Amniotic stem cell (primary cell): ENCODE data around the gene LRRC36.
A peak's percentile ranks its signal among the peaks of the same experiment; 100 is the strongest.

Experiments used
- DNase-seq: peaks from one replicate; lab custom pipeline; 2025; lab: John Stamatoyannopoulos, UW

Gene LRRC36

DNA sequence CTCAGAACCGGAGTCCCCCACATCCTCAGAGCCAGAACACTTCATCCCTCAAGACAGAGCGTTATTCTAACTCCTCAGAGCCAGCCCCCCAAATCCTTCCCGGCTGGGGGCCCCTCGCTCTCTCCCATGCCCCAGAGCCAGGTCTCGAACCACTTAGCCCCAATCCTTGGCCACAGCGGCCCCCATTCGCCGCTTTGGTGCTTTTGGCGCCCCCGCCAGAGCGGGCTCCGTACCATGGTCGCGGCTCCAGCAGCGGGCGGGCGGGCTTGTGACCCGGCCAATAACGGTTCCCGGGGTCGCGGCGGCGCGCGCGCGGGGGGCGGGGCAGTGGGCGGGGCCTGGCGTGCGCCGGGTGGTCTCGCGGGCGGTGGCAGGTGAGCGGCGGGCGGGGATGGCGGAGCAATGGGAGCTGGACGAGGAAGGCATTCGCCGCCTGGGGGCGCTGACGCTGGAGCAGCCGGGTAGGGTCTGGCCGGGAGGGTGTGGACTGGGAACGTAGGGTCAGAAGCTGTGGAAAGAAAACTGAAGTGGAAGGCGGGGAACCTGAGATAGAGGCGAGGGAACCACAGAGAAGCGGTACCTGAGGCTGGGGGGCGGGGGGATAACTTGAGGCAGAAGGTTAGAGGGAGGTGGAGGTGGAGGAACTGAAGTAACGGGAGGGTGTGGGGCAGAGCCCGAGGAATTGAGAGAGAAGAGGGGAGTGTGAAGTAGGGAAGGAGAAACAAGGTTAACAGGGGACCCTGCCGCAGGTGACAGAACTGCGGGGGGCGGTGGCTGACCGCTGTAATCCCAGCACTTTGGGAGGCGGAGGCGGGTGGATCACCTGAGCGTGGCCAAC lies at the start of gene LRRC36, which contains the start of gene KCTD19:
Gene LRRC36 (plus strand): TSS at position 344 of the 838 bp plus-strand sequence. CDS start 48 bp downstream, at position 392.
Gene KCTD19 (minus strand): TSS at position 270 of the 838 bp plus-strand sequence. CDS start 34 bp downstream, at position 236.
- no peak for DNase-seq

DNA sequence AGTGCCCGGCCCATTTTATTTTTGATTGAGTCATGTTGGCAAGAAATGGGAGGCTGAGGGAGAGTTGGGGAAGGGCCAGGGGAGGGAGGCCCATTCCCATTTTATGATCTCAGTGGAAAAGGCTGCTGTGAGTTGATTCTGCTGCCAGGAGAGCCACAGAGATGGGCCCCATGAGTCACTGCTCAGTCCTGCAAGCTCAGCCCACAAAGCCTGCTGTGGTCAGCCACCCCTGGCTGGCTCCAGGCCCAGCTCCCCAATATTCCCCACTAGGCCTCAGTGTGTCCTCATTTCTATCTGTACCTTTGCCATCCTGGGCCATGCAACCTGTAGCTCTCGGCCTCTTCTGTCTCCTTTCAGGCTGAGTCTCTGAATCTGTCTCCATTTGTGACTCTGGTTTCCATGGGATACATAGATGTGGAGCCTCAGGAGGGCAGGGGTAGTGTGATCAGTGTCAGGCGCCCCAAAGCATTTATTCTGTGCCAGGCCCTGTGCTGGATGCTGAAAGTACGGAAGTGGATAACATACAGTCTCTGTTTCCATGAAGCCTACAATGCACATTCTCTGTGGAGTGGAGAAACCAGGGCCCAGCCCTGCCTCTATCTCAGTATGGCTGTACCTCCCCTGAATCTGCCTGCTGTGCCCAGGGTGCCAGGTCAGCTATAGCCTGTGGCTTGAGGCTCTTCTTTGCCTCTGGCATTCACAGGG lies 49.2 kb upstream of the LRRC36 start:
- DNase-seq: peak; percentile 92

DNA sequence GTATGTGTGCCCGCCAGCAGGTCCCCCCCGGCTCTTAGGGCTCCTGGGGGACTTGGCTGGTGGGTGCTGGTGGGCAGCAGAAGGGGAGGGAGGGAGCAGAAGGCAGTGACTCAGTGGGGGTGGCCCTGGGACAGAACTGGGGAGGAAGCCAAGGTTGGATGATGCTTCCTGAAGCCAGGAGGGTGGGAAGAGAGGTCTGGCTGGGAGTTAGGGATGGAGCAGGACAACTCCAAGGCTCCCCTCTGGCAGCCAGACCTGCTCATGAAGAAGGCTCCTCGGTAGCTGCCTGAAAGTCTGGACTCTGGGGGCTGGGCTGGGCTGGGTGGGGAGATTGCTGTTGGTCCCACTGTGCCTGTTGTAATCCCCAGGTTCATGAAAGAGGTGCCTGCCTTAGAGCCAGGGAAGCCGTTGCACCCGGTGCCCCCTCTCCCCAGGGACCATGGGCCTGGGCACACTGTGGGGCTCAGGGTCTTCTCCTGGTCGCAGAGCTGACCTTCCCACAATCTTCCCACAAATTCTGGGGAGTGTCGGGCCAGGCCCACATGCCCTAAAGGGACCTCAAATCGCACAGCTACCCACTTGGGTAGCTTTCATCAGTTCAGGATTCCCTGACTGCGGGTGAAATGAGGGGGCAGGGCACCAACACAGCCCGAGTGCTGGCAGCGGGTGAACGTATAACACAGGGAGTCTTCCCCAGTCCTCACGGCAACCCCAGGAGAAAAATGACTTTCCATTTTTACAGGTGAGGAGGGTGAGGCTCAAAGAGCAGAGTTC lies 48.4 kb upstream of the LRRC36 start:
- peak; percentile 64 for DNase-seq

GRCh38 chr16:67278773-67279295 lies 47.8 kb upstream of the LRRC36 start:
- DNase-seq: no peak

DNA sequence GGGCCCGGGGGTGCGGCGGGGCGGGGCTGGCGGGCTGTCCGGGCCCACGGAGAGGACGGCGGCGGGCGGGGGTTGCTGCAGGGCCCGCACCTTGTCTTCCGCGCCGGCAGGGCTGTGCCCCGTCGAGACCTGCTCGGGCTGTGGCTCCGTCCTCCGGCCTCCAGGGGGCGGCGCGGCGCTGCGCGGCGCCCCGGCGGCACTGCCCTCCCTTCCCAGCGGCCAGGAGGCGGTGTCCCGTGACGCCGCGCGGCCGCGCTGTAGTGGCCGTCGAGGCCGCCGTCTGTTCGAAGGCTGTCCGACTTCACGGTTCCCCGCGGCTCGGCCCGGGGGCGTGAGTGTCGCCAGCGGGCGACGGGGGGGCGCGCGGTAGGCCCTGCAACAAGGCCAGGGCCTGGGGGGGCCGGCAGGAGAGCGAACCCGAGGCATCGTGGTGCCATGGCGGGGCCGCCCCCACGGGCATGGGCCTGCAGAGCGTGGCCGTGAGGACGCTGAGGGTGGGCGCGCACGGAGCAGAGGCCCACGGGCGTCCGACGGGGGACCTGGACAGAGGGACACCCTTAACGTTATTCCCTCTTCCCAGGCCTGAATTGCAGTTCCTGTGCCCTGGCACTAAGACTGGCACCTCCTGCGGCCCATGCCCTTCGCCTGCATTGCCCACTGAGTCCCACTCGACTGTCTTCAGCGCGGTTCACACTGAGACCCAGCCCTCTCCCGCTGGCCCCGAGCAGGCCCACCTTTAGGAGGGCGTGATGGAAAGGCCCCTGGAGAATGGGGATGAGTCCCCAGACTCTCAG lies 47.1 kb upstream of the LRRC36 start, which contains the start of gene PLEKHG4:
Gene PLEKHG4 (plus strand): TSS at position 237 of the 794 bp plus-strand sequence. CDS start 513 bp downstream, at position 750.
- peak; percentile 31 for DNase-seq

GRCh38 chr16:67280090-67281015 lies 46.3 kb upstream of the LRRC36 start:
- DNase-seq: no peak

DNA sequence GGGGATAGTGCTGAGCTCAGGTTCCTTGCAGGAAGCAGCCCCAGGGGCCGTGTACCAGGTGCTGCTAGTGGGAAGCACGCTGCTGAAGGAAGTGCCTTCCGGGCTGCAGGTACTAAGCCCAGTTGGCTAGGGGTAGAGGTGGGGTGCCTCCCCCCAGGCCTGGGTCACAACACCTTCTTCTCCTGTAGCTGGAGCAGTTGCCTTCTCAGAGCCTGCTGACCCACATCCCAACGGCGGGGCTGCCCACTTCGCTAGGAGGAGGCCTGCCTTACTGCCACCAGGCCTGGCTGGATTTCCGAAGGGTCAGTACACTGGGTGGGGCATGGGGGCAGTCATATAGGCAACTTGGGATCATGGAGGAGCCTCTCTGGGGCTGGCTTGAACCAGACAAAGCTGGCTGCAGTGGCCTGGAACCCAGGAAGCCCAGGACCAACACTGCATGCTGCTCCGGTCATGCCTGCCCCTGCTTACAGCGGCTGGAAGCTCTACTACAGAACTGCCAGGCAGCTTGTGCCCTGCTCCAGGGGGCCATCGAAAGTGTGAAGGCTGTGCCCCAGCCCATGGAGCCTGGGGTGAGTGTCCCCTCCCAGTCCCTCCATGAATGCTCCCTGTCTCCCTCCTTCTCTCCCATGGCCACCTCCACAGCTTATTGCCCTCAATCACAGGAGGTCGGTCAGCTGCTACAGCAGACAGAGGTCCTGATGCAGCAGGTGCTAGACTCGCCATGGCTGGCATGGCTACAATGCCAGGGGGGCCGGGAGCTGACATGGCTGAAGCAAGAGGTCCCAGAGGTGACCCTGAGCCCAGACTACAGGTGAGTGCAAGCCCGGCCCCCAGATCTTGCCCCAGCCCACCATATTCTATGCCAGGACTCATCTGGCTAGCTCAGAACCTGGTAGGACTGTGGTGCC lies 44.8 kb upstream of the LRRC36 start:
- DNase-seq: no peak

GRCh38 chr16:67282447-67282805 lies 44.2 kb upstream of the LRRC36 start:
- DNase-seq: no peak

GRCh38 chr16:67283039-67283825 lies 43.4 kb upstream of the LRRC36 start:
- no peak for DNase-seq

GRCh38 chr16:67283826-67284555 lies 42.6 kb upstream of the LRRC36 start:
- DNase-seq: no peak

GRCh38 chr16:67284699-67285646 lies 41.6 kb upstream of the LRRC36 start:
- DNase-seq: no peak

DNA sequence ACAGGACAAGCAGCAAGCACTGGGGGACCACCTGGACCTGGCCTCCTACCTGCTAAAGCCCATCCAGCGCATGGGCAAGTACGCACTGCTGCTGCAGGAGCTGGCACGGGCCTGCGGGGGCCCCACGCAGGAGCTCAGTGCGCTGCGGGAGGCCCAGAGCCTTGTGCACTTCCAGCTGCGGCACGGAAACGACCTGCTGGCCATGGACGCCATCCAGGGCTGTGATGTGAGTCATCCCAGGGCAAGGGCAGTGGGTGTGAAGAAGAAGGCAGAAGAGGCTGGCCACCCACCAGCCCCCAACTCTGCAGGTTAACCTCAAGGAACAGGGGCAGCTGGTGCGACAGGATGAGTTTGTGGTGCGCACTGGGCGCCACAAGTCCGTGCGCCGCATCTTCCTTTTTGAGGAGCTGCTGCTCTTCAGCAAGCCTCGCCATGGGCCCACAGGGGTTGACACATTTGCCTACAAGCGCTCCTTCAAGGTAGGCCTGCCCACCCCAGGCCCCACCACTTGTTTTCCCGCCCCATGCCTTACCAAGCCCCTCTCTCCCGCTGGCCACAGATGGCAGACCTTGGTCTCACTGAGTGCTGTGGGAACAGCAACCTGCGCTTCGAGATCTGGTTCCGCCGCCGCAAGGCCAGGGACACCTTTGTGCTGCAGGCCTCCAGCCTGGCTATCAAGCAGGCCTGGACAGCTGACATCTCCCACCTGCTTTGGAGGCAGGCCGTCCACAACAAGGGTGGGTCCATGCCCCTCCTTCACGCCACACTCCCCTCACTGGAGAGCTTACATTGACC lies 40.0 kb upstream of the LRRC36 start:
- no peak for DNase-seq

DNA sequence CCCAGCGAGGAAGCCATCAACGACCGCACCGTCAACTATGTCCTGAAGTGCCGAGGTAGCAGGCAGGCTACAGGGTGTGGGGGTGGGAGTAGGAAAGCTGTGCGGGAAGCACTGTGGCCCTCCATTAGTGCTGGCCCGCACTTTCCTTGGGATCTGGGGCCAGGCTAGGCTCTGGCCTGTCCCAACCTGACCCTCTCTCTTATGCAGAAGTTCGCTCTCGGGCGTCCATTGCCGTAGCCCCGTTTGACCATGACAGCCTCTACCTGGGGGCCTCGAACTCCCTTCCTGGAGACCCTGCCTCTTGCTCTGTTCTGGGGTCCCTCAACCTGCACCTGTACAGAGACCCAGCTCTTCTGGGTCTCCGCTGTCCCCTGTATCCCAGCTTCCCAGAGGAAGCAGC lies 38.7 kb upstream of the LRRC36 start:
- DNase-seq: no peak

GRCh38 chr16:67291461-67291860 lies 35.2 kb upstream of the LRRC36 start:
- DNase-seq: no peak

- no peak for DNase-seq
Measured at GRCh38 chr16:67294171-67294757, 32.4 kb upstream of the LRRC36 start.
